K562 (cell line): ENCODE measurements around the gene MXD3.

Source experiments
- EP300 ChIP-seq: IDR thresholded peaks from 2 replicates; pipeline ENCODE4 v1.6.1; 2012; ENCODE audit warnings: low read length, improper control_type of control experiment
- RBM15 ChIP-seq: fragments of 200-400 bp; formaldehyde crosslinking; IDR thresholded peaks from 2 replicates; pipeline ENCODE4 v1.6.1; 2018; ENCODE audit warnings: mild to moderate bottlenecking, low read length, moderate library complexity; ENCODE audit not compliant: insufficient read depth
- USF2 ChIP-seq: sonication (generic); formaldehyde crosslinking; IDR thresholded peaks from 2 replicates; pipeline ENCODE4 v1.5.0; 2020; ENCODE audit warnings: missing genetic modification reagents
- TF ChIP-seq, protein P1 (sequence below): IDR thresholded peaks from 2 replicates; pipeline ENCODE4 v1.6.1; 2012; ENCODE audit warnings: low read depth, low read length, improper control_type of control experiment, borderline replicate concordance
- TF ChIP-seq, protein P2 (sequence below), 3 experiments: fragments of 200-800 bp in 1 of 3; sonication (Bioruptor generic) in 1 of 3; sonication (generic) in 1 of 3; formaldehyde crosslinking in 1 of 3; IDR thresholded peaks; 2 replicates each; pipeline versions ENCODE4 v1.6.1 to v1.8.0; 2016 to 2022; ENCODE audit warnings: mild to moderate bottlenecking in 2 of 3, missing compliant biosample characterization in 2 of 3, missing genetic modification characterization in 2 of 3, missing genetic modification reagents in 1 of 3

- no peak for TF ChIP-seq RBM15
- TF ChIP-seq EP300: no peak
- TF ChIP-seq, protein P1, sequence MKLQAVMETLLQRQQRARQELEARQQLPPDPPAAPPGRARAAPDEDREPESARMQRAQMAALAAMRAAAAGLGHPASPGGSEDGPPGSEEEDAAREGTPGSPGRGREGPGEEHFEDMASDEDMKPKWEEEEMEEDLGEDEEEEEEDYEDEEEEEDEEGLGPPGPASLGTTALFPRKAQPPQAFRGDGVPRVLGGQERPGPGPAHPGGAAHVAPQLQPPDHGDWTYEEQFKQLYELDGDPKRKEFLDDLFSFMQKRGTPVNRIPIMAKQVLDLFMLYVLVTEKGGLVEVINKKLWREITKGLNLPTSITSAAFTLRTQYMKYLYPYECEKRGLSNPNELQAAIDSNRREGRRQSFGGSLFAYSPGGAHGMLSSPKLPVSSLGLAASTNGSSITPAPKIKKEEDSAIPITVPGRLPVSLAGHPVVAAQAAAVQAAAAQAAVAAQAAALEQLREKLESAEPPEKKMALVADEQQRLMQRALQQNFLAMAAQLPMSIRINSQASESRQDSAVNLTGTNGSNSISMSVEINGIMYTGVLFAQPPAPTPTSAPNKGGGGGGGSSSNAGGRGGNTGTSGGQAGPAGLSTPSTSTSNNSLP: no peak
- TF ChIP-seq, protein P2, sequence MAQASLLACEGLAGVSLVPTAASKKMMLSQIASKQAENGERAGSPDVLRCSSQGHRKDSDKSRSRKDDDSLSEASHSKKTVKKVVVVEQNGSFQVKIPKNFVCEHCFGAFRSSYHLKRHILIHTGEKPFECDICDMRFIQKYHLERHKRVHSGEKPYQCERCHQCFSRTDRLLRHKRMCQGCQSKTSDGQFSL (CRISPR knock-in tag; IDR thresholded peaks at IDR 0.05): no peak
- TF ChIP-seq, protein P2 (tag; IDR thresholded peaks at IDR 0.05): no peak
- no peak for TF ChIP-seq USF2
These were observed 45.4 kb upstream of the MXD3 start for GRCh38 chr5:177357146-177357458.
